HCT116 (cell line): ENCODE results near the gene CLEC14A. TPM values are rescaled to one million over a fixed set of nuclear protein-coding genes. Genes with fewer than 3 reads are reported as not detected.

Experiments used
- ATAC-seq: fragments of 200-7000 bp; cut with Tn5 transposase; 2 replicates; pipeline ENCODE4 v1.9.1; 2020; ENCODE audit warnings: mild to moderate bottlenecking, moderate library complexity
- BruUV-seq: library from RNA; stranded (reverse); fragments of 400-500 nt; replicated peaks from 2 replicates; lab custom pipeline; 2021; lab: Mats Ljungman, UMichigan
- CTCF ChIA-PET: fragments of 300-600 bp; sonication (Branson Sonifier 250); formaldehyde crosslinking; loops from one replicate; lab custom pipeline; 2021; ENCODE audit warnings: antibody characterized with exemption; lab: Charles Lee
- POLR2A ChIA-PET: fragments of 300-600, 350-600 bp; sonication (Branson Sonifier 250); formaldehyde crosslinking; loops from one replicate; lab custom pipeline; 2021; ENCODE audit warnings: antibody characterized with exemption; lab: Charles Lee
- RAD21 ChIA-PET, 2 experiments: fragments of 300-600 bp; sonication (Branson Sonifier 250); formaldehyde crosslinking; loops; one replicate each; lab custom pipeline; 2023; ENCODE audit warnings: low total read pairs in 2 of 2; ENCODE audit not compliant: uncharacterized antibody in 2 of 2, unreplicated experiment in 2 of 2, low non-redundant PET in 1 of 2; lab: Charles Lee
- DNase-seq: peaks from one replicate; pipeline ENCODE4 v3.0.0-alpha.2; 2010; ENCODE audit warnings: low read depth, low spot score
- H2AFZ ChIP-seq: fragments of 200-600 bp; shearing (Covaris generic), sonication (generic); 2 replicates; pipeline ENCODE4 v1.6.1; 2017; ENCODE audit warnings: low read depth, mixed run types, mixed read lengths, antibody characterized with exemption, low read length; ENCODE audit not compliant: poor library complexity, severe bottlenecking
- H3K27ac ChIP-seq: 2 replicates; pipeline ENCODE4 v1.5.1; 2012; ENCODE audit warnings: low read depth, low read length
- H3K27me3 ChIP-seq: fragments of 200-600 bp; sonication (generic); 2 replicates; pipeline ENCODE4 v1.6.1; 2016; ENCODE audit warnings: mixed run types, low read length, mixed read lengths; ENCODE audit not compliant: insufficient read depth
- H3K36me3 ChIP-seq, 2 experiments: fragments of 200-500 bp in 1 of 2; fragments of 200-600 bp in 1 of 2; sonication (Bioruptor generic) in 1 of 2; sonication (generic) in 1 of 2; 2 replicates each; pipeline versions ENCODE4 v1.5.1 to v1.6.1; 2014 to 2016; ENCODE audit warnings: low read length in 2 of 2, inconsistent platforms in 1 of 2, mixed read lengths in 1 of 2, mixed run types in 1 of 2; ENCODE audit not compliant: insufficient read depth in 2 of 2, control insufficient read depth in 1 of 2
- H3K4me1 ChIP-seq, 2 experiments: fragments of 200-600 bp in 1 of 2; sonication (generic) in 1 of 2; 2 replicates each; pipeline versions ENCODE4 v1.5.1 to v1.6.1; 2012 to 2017; ENCODE audit warnings: low read length in 2 of 2, inconsistent platforms in 1 of 2, mild to moderate bottlenecking in 1 of 2, mixed read lengths in 1 of 2, mixed run types in 1 of 2, moderate library complexity in 1 of 2; ENCODE audit not compliant: insufficient read depth in 2 of 2, control insufficient read depth in 1 of 2
- H3K4me2 ChIP-seq: fragments of 200-600 bp; sonication (generic); 2 replicates; pipeline ENCODE4 v1.6.1; 2017; ENCODE audit warnings: mixed run types, low read length, mixed read lengths
- H3K4me3 ChIP-seq, 2 experiments: fragments of 200-600 bp in 1 of 2; sonication (generic) in 1 of 2; replicated peaks in 1 of 2; 2 replicates each; pipeline ENCODE4 v1.5.1; 2011 to 2016; ENCODE audit warnings: low read length in 2 of 2, control low read depth in 1 of 2, low read depth in 1 of 2, mild to moderate bottlenecking in 1 of 2, mixed read lengths in 1 of 2, mixed run types in 1 of 2
- H3K79me2 ChIP-seq: fragments of 200-600 bp; sonication (generic); 2 replicates; pipeline ENCODE4 v1.6.1; 2017; ENCODE audit warnings: mild to moderate bottlenecking, mixed run types, low read length, moderate library complexity, mixed read lengths; ENCODE audit not compliant: insufficient read depth
- H3K9ac ChIP-seq: fragments of 200-600 bp; sonication (generic); 2 replicates; pipeline ENCODE4 v1.6.1; 2016; ENCODE audit warnings: low read length, mixed read lengths
- H3K9me2 ChIP-seq: fragments of 200-600 bp; sonication (generic), shearing (Covaris generic); 2 replicates; pipeline ENCODE4 v1.6.1; 2017; ENCODE audit warnings: mixed run types, mild to moderate bottlenecking, moderate library complexity; ENCODE audit not compliant: insufficient read depth
- H3K9me3 ChIP-seq, 2 experiments: fragments of 200-500 bp in 1 of 2; fragments of 200-600 bp in 1 of 2; sonication (Bioruptor generic) in 1 of 2; sonication (generic) in 1 of 2; 2 replicates each; pipeline ENCODE4 v1.6.1; 2014 to 2017; ENCODE audit warnings: low read length in 2 of 2, mixed read lengths in 2 of 2, inconsistent platforms in 1 of 2, low read depth in 1 of 2, mild to moderate bottlenecking in 1 of 2, mixed run types in 1 of 2, moderate library complexity in 1 of 2; ENCODE audit not compliant: control insufficient read depth in 1 of 2, insufficient read depth in 1 of 2
- H4K20me1 ChIP-seq: fragments of 200-600 bp; sonication (generic), shearing (Covaris generic); 2 replicates; pipeline ENCODE4 v1.6.1; 2017; ENCODE audit warnings: mixed run types, mild to moderate bottlenecking, moderate library complexity; ENCODE audit not compliant: insufficient read depth
- CBX3 ChIP-seq: IDR thresholded peaks from 2 replicates; pipeline ENCODE4 v1.6.1; 2012; ENCODE audit warnings: low read depth
- CEBPB ChIP-seq: IDR thresholded peaks from 2 replicates; pipeline ENCODE4 v1.6.1; 2012; ENCODE audit warnings: low read depth
- EZH2 ChIP-seq: fragments of 200-600 bp; sonication (generic); IDR thresholded peaks from 2 replicates; pipeline ENCODE4 v1.6.1; 2017; ENCODE audit warnings: antibody characterized with exemption, mixed run types
- FOSL1 ChIP-seq: IDR thresholded peaks from 2 replicates; pipeline ENCODE4 v1.6.1; 2012; ENCODE audit warnings: low read depth
- POLR2A ChIP-seq: IDR thresholded peaks from 2 replicates; pipeline ENCODE4 v1.7.0; 2011; ENCODE audit warnings: borderline replicate concordance; ENCODE audit not compliant: insufficient read depth, insufficient read length; ENCODE audit errors: extremely low read depth
- RAD21 ChIP-seq: IDR thresholded peaks from 2 replicates; pipeline ENCODE4 v1.6.1; 2012; ENCODE audit warnings: low read depth, mild to moderate bottlenecking
- SIN3A ChIP-seq: IDR thresholded peaks from 2 replicates; pipeline ENCODE4 v1.6.1; 2012; ENCODE audit warnings: low read depth
- SP1 ChIP-seq: IDR thresholded peaks from 2 replicates; pipeline ENCODE4 v1.6.1; 2012; ENCODE audit warnings: low read depth
- SRF ChIP-seq: IDR thresholded peaks from 2 replicates; pipeline ENCODE4 v1.6.1; 2012; ENCODE audit warnings: low read depth
- TCF7L2 ChIP-seq: IDR thresholded peaks from 2 replicates; pipeline ENCODE4 v1.7.0; 2011; ENCODE audit warnings: borderline replicate concordance, inconsistent platforms; ENCODE audit not compliant: insufficient read depth, insufficient read length; ENCODE audit errors: extremely low read depth
- ZFX ChIP-seq: fragments of 450-650 bp; IDR thresholded peaks from 2 replicates; pipeline ENCODE4 v1.6.1; 2017
- ZNF274 ChIP-seq: fragments of 200-500 bp; sonication (Bioruptor generic); IDR thresholded peaks from 2 replicates; pipeline ENCODE4 v1.6.1; 2014; ENCODE audit warnings: mild to moderate bottlenecking, low read depth, low read length, inconsistent platforms
- intact Hi-C: fragments of 100-400 bp; cut with micrococcal nuclease; formaldehyde crosslinking; loops from 2 replicates; pipeline ENCODE4 v1.10.0; 2022
- total RNA-seq: library from RNA; stranded (reverse); gene quantifications from one replicate; pipeline ENCODE4 v1.2.1, GENCODE V29; 2021; ENCODE audit not compliant: unreplicated experiment
- TF ChIP-seq, protein P1 (sequence below), 3 experiments: fragments of 200-600 bp in 1 of 3; sonication (generic) in 1 of 3; IDR thresholded peaks in 2 of 3; conservative IDR thresholded peaks in 1 of 3; 2 replicates each; pipeline ENCODE4 v1.5.1; 2012 to 2017; ENCODE audit warnings: low read depth in 2 of 3, low read length in 2 of 3, antibody characterized with exemption in 1 of 3, borderline replicate concordance in 1 of 3, control low read depth in 1 of 3, mild to moderate bottlenecking in 1 of 3, mixed read lengths in 1 of 3, mixed run types in 1 of 3, moderate library complexity in 1 of 3; ENCODE audit not compliant: insufficient read depth in 1 of 3

CLEC14A gene
- total RNA-seq, 1 experiment from 2014 or later: 0.10 TPM

DNA sequence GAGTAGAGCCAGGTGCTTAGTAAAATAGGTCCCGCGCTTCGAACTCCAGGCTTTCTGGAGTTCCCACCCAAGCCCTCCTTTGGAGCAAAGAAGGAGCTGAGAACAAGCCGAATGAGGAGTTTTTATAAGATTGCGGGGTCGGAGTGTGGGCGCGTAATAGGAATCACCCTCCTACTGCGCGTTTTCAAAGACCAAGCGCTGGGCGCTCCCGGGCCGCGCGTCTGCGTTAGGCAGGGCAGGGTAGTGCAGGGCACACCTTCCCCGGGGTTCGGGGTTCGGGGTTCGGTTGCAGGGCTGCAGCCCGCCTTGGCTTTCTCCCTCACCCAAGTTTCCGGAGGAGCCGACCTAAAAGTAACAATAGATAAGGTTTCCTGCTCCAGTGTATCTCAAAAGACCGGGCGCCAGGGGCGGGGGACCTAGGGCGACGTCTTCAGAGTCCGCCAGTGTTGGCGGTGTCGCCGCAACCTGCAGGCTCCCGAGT, 44.6 kb downstream of the CLEC14A start:
- Histone ChIP-seq H4K20me1 (no peaks in the 10 kb centered on the region), H3K9me3 (no peaks in the 10 kb centered on the region), H3K9ac (no peak overlapping the region), H3K36me3 (no peaks in the 10 kb centered on the region), H3K4me3 (no peak overlapping the region), H3K27me3 (no peaks in the 10 kb centered on the region), H3K9me2 (no peaks in the 10 kb centered on the region), H3K79me2 (no peaks in the 10 kb centered on the region), H3K4me2 (no peak overlapping the region), H3K27ac (no peak overlapping the region), H3K4me1 (no peaks in the 10 kb centered on the region), H2AFZ (no peak overlapping the region)
- DNase-seq: no peak
- ATAC-seq: no peak
- ChIA-PET POLR2A (no interaction called here), RAD21 (no interaction called here), CTCF (no interaction called here)
- TF ChIP-seq TCF7L2 (no peak), RAD21 (no peak), ZFX (no peak), EZH2 (no peak), CEBPB (no peak), FOSL1 (no peak), CBX3 (no peak), POLR2A (no peak), ZNF274 (no peak), SIN3A (no peak), SRF (no peak), SP1 (no peak)
- TF ChIP-seq, protein P1, sequence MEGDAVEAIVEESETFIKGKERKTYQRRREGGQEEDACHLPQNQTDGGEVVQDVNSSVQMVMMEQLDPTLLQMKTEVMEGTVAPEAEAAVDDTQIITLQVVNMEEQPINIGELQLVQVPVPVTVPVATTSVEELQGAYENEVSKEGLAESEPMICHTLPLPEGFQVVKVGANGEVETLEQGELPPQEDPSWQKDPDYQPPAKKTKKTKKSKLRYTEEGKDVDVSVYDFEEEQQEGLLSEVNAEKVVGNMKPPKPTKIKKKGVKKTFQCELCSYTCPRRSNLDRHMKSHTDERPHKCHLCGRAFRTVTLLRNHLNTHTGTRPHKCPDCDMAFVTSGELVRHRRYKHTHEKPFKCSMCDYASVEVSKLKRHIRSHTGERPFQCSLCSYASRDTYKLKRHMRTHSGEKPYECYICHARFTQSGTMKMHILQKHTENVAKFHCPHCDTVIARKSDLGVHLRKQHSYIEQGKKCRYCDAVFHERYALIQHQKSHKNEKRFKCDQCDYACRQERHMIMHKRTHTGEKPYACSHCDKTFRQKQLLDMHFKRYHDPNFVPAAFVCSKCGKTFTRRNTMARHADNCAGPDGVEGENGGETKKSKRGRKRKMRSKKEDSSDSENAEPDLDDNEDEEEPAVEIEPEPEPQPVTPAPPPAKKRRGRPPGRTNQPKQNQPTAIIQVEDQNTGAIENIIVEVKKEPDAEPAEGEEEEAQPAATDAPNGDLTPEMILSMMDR (IDR thresholded peaks at IDR 0.05 in 2 of 3, conservative IDR thresholded peaks at IDR 0.05 in 1 of 3; ENCODE audit: borderline replicate concordance in 1 of 3, insufficient read depth in 1 of 3, low read depth in 2 of 3, low read length in 2 of 3): no peak
- intact Hi-C loops: no loop called here
- BruUV-seq: no TSS peak
